GM12878 (cell line): ENCODE data around the gene CRB1.

ENCODE experiments used
- JUND ChIP-seq: IDR thresholded peaks from 2 replicates; pipeline ENCODE4 v1.6.1; 2012; ENCODE audit warnings: low read depth, mild to moderate bottlenecking, low read length, improper control_type of control experiment, moderate library complexity
- MTA3 ChIP-seq: IDR thresholded peaks from 2 replicates; pipeline ENCODE4 v1.6.1; 2012; ENCODE audit warnings: low read length, inconsistent platforms, borderline replicate concordance
- NR2F1 ChIP-seq: fragments of 450-650 bp; conservative IDR thresholded peaks from 2 replicates; pipeline ENCODE4 v1.6.1; 2017; ENCODE audit warnings: mild to moderate bottlenecking
- PAX8 ChIP-seq: fragments of 450-650 bp; IDR thresholded peaks from 2 replicates; pipeline ENCODE4 v1.6.1; 2017; ENCODE audit warnings: mild to moderate bottlenecking, moderate library complexity
- YBX1 ChIP-seq: fragments of 450-650 bp; IDR thresholded peaks from 2 replicates; pipeline ENCODE4 v1.6.1; 2016; ENCODE audit warnings: antibody characterized with exemption
- ZBED1 ChIP-seq: IDR thresholded peaks from 2 replicates; pipeline ENCODE4 v1.6.1; 2016; ENCODE audit warnings: borderline replicate concordance
- ZNF274 ChIP-seq: IDR thresholded peaks from one replicate; pipeline ENCODE4 v1.8.0; 2011; ENCODE audit not compliant: insufficient read length, insufficient read depth
- TF ChIP-seq, protein P1 (sequence below), 3 experiments: IDR thresholded peaks in 2 of 3; conservative IDR thresholded peaks in 1 of 3; 2 replicates each; pipeline ENCODE4 v1.5.1; 2011; ENCODE audit warnings: low read depth in 3 of 3, low read length in 3 of 3, mild to moderate bottlenecking in 3 of 3, control low read depth in 2 of 3, moderate library complexity in 2 of 3, inconsistent platforms in 1 of 3, mixed read lengths in 1 of 3; ENCODE audit not compliant: control insufficient read depth in 2 of 3, insufficient read depth in 1 of 3; ENCODE audit errors: extremely low read depth in 1 of 3
- TF ChIP-seq, protein P2 (sequence below): fragments of 450-650 bp; IDR thresholded peaks from 2 replicates; pipeline ENCODE4 v1.6.1; 2017; ENCODE audit warnings: antibody characterized with exemption, mild to moderate bottlenecking, moderate library complexity
- TF ChIP-seq, protein P3 (sequence below): IDR thresholded peaks from 2 replicates; pipeline ENCODE4 v1.6.1; 2012; ENCODE audit warnings: low read depth, low read length, improper control_type of control experiment

DNA sequence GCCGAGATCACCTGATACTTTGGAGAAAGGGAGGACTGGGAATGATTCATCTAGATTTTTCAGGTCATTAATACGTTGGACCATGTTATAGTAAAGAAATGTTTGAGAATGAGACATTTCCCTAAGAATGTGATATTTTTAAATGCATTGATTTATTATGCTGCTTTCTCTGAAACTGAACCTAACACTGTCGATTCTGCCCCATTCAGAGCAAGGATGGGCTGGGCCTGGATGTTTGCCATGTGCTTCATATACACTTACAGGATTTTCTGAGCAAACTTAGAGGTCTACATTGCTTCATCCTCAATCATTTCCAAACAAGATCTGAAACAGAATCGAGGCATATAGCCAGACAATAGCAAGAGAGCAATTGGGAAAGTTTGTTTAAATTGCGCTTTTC is 183.3 kb downstream of the CRB1 start:
- TF ChIP-seq, protein P1, sequence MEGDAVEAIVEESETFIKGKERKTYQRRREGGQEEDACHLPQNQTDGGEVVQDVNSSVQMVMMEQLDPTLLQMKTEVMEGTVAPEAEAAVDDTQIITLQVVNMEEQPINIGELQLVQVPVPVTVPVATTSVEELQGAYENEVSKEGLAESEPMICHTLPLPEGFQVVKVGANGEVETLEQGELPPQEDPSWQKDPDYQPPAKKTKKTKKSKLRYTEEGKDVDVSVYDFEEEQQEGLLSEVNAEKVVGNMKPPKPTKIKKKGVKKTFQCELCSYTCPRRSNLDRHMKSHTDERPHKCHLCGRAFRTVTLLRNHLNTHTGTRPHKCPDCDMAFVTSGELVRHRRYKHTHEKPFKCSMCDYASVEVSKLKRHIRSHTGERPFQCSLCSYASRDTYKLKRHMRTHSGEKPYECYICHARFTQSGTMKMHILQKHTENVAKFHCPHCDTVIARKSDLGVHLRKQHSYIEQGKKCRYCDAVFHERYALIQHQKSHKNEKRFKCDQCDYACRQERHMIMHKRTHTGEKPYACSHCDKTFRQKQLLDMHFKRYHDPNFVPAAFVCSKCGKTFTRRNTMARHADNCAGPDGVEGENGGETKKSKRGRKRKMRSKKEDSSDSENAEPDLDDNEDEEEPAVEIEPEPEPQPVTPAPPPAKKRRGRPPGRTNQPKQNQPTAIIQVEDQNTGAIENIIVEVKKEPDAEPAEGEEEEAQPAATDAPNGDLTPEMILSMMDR (IDR thresholded peaks at IDR 0.05 in 2 of 3, conservative IDR thresholded peaks at IDR 0.05 in 1 of 3; ENCODE audit: control insufficient read depth in 2 of 3, extremely low read depth in 1 of 3, insufficient read depth in 1 of 3, low read depth in 3 of 3, low read length in 3 of 3), result no peak
- TF ChIP-seq ZNF274 (no peak), JUND (no peak), PAX8 (no peak), ZBED1 (no peak), NR2F1 (no peak), MTA3 (no peak), YBX1 (no peak)
- TF ChIP-seq, protein P2, sequence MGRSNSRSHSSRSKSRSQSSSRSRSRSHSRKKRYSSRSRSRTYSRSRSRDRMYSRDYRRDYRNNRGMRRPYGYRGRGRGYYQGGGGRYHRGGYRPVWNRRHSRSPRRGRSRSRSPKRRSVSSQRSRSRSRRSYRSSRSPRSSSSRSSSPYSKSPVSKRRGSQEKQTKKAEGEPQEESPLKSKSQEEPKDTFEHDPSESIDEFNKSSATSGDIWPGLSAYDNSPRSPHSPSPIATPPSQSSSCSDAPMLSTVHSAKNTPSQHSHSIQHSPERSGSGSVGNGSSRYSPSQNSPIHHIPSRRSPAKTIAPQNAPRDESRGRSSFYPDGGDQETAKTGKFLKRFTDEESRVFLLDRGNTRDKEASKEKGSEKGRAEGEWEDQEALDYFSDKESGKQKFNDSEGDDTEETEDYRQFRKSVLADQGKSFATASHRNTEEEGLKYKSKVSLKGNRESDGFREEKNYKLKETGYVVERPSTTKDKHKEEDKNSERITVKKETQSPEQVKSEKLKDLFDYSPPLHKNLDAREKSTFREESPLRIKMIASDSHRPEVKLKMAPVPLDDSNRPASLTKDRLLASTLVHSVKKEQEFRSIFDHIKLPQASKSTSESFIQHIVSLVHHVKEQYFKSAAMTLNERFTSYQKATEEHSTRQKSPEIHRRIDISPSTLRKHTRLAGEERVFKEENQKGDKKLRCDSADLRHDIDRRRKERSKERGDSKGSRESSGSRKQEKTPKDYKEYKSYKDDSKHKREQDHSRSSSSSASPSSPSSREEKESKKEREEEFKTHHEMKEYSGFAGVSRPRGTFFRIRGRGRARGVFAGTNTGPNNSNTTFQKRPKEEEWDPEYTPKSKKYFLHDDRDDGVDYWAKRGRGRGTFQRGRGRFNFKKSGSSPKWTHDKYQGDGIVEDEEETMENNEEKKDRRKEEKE, result no peak
- TF ChIP-seq, protein P3, sequence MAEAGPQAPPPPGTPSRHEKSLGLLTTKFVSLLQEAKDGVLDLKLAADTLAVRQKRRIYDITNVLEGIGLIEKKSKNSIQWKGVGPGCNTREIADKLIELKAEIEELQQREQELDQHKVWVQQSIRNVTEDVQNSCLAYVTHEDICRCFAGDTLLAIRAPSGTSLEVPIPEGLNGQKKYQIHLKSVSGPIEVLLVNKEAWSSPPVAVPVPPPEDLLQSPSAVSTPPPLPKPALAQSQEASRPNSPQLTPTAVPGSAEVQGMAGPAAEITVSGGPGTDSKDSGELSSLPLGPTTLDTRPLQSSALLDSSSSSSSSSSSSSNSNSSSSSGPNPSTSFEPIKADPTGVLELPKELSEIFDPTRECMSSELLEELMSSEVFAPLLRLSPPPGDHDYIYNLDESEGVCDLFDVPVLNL, result no peak
